Measurements from ENCODE around the gene NTHL1.

- TF ChIP-seq, protein P1, sequence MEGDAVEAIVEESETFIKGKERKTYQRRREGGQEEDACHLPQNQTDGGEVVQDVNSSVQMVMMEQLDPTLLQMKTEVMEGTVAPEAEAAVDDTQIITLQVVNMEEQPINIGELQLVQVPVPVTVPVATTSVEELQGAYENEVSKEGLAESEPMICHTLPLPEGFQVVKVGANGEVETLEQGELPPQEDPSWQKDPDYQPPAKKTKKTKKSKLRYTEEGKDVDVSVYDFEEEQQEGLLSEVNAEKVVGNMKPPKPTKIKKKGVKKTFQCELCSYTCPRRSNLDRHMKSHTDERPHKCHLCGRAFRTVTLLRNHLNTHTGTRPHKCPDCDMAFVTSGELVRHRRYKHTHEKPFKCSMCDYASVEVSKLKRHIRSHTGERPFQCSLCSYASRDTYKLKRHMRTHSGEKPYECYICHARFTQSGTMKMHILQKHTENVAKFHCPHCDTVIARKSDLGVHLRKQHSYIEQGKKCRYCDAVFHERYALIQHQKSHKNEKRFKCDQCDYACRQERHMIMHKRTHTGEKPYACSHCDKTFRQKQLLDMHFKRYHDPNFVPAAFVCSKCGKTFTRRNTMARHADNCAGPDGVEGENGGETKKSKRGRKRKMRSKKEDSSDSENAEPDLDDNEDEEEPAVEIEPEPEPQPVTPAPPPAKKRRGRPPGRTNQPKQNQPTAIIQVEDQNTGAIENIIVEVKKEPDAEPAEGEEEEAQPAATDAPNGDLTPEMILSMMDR (IDR thresholded peaks at IDR 0.05), result no peak
- no peak for TF ChIP-seq POLR2A (IDR thresholded peaks at IDR 0.05)
These were observed 9.8 kb upstream of the NTHL1 start for GRCh38 chr16:2057438-2057837.

Measured in ovary (tissue), 3 donors.